Sigmoid colon (tissue), 4 donors: Measurements from ENCODE around the gene BIN1.

Experiments used
- CTCF ChIP-seq, 4 experiments: fragments of 450-650 bp in 3 of 4; fragments of 200-600 bp in 1 of 4; IDR thresholded peaks; one replicate each; pipeline ENCODE4 v1.5.1; 2016 to 2019; ENCODE audit warnings: antibody characterized with exemption in 4 of 4, mild to moderate bottlenecking in 3 of 4, moderate library complexity in 2 of 4
- EP300 ChIP-seq, 4 donors: sonication (generic); formaldehyde crosslinking; IDR thresholded peaks; one replicate each; pipeline ENCODE4 v1.6.1; 2017; ENCODE audit warnings: antibody characterized with exemption in 4 of 4
- POLR2A ChIP-seq, 2 donors: fragments of 450-650 bp; IDR thresholded peaks; one replicate each; pipeline ENCODE4 v1.6.1; 2016; ENCODE audit warnings: antibody characterized with exemption in 2 of 2, mild to moderate bottlenecking in 2 of 2, moderate library complexity in 2 of 2
- POLR2AphosphoS5 ChIP-seq, 4 donors: sonication (generic); formaldehyde crosslinking; IDR thresholded peaks; one replicate each; pipeline ENCODE4 v1.6.1; 2017; ENCODE audit warnings: antibody characterized with exemption in 4 of 4

GRCh38 chr2:127065299-127065939 lies 41.5 kb downstream of the BIN1 start:
- no peak for TF ChIP-seq EP300 (IDR thresholded peaks at IDR 0.05)
- TF ChIP-seq CTCF (IDR thresholded peaks at IDR 0.05), result no peak
- no peak for TF ChIP-seq POLR2A (IDR thresholded peaks at IDR 0.05)
- peak in 1 of 4 donors; percentile 11 for TF ChIP-seq POLR2AphosphoS5 (IDR thresholded peaks at IDR 0.05)
